Measurements from ENCODE around the gene CTNNA2.

DNA sequence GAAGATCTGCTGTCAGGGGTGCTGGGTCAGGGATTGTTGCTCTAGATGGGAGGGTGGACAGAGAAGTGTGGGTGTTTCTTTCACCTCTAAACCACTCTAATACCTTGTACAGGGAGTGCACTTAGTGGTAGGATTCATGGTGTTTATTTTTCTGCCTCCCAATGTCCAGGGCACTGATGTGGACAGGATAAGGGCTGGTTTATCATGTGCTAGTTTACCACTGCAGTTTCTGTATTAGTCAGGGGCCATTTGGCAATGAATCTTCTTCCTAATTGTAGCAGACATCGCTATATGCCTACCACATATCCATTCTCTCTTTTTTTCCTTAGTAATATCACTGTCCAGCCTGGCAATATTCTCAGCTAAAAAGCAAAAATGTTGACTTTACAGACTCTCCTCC lies 842.0 kb downstream of the CTNNA2 start:
- TF ChIP-seq, protein P1, sequence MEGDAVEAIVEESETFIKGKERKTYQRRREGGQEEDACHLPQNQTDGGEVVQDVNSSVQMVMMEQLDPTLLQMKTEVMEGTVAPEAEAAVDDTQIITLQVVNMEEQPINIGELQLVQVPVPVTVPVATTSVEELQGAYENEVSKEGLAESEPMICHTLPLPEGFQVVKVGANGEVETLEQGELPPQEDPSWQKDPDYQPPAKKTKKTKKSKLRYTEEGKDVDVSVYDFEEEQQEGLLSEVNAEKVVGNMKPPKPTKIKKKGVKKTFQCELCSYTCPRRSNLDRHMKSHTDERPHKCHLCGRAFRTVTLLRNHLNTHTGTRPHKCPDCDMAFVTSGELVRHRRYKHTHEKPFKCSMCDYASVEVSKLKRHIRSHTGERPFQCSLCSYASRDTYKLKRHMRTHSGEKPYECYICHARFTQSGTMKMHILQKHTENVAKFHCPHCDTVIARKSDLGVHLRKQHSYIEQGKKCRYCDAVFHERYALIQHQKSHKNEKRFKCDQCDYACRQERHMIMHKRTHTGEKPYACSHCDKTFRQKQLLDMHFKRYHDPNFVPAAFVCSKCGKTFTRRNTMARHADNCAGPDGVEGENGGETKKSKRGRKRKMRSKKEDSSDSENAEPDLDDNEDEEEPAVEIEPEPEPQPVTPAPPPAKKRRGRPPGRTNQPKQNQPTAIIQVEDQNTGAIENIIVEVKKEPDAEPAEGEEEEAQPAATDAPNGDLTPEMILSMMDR (IDR thresholded peaks at IDR 0.05) = no peak
- no peak for TF ChIP-seq POLR2A (IDR thresholded peaks at IDR 0.05)

Data from right lobe of liver (tissue), 4 donors.